HG03558 (cell line): ENCODE data around the gene COBL.
A peak's percentile ranks its signal among the peaks of the same experiment; 100 is the strongest.
"Not testable (repeated sequence)": the region's sequence is repeated elsewhere in the genome, so short reads cannot be mapped to it uniquely, and the experiment has no call there.

Experiments
- ATAC-seq: cut with Tn5 transposase; IDR thresholded peaks from one replicate; pipeline ENCODE4 v1.9.1; 2021; ENCODE audit warnings: moderate number of reproducible peaks; ENCODE audit not compliant: unreplicated experiment; ENCODE audit errors: extremely low read depth

COBL gene

DNA sequence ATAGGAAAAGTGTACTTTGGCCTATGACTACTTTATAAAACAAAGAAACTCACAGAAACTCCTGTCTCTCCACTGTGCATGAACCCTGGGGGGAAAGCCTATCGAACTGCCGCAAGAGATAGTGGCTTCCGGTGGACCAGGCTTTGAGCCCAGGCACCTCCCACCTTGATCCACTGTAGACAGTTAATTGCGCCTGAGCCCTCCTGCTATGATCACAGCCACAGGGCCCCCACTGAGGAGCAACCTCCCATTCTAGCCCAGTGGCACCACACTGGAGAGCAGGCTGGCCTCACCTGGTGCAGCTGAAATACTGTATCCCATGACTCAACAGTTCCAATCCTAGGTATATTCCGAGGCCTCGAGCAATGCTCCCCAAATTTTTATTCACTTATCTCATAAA lies 98.8 kb downstream of the COBL start:
- no peak for ATAC-seq

DNA sequence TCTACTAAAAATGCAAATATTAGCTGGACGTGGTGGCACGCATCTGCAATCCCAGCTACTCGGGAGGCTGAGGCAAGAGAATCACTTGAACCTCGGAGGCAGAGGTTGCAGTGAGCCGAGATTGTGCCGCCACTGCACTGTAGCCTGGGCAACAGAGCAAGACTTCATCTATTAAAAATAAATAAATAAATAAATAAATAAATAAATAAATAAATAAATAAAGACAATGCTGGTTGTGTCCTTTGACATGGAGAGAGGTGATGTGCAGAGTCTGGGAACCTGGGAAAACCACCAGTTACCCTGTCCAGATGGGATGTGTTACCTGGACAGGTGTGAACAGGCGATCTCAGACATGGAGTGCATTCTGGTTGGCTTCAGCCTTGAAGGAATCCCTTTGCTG lies 102.5 kb downstream of the COBL start:
- no peak for ATAC-seq

DNA sequence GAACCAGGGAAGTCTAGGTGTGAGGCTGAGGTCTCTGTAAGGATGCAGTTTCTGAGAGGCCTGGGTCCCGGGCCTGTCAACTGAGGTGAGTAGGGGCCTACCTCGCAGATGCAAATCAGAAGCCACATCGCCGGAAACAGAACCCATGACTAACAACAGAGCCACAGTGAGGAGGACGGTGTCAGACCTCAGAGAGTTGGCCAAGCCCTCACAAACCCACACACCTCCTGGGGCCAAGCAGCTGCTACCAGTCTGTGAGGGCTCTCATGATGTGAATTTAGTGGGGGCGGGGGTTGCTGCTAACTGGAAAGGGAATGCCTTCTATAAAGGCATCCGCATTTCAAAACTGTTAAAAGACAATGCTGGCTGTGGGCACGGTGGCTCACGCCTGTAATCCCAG lies 103.0 kb downstream of the COBL start:
- ATAC-seq, result no peak

DNA sequence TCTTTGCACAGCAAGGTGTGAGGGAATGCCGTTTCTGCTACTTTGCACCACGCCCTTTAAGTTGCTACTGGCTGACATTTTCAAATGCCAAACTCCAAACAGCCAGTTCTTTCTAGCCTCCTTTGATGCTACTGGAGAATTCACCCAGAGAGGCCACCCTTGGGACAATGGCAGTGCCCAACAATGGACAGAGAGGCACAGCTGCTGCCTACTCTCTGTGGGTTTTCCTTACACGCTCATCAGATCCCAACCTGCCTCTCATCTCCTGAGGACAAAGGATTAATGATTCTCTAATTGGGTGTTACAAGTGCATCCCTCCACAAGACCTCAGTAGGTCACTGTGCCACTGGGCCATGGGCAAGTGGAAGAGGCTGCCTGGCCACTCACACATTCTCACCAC lies 105.8 kb downstream of the COBL start:
- ATAC-seq, result no peak

DNA sequence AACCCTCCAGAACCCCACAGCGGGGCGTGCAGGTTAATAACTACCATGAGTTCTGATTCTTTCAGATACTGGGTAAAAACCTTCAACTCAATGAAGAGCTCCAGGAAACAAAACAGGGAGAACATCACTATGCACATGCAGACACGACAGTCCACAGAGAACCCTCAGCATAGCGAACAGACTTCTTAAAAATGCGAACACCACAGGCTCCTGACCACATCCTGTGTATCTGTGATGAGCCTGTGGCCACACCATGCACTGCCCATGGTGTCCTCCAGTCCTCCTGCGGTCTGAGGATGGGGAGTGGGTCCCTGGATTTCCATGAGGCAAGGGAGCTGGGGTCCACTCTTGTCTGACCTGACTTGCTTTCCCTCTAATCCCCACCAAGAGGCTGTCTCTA lies 107.2 kb downstream of the COBL start:
- ATAC-seq, result no peak

DNA sequence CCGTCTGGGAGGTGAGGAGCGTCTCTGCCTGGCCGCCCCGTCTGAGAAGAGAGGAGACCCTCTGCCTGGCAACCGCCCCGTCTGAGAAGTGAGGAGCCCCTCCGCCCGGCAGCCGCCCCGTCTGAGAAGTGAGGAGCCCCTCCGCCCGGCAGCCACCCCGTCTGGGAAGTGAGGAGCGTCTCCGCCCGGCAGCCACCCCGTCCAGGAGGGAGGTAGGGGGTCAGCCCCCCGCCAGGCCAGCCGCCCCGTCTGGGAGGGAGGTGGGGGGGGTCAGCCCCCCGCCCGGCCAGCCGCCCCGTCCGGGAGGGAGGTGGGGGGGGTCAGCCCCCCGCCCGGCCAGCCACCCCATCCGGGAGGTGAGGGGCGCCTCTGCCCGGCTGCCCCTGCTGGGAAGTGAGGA lies 108.5 kb downstream of the COBL start:
- not testable (repeated sequence) for ATAC-seq

DNA sequence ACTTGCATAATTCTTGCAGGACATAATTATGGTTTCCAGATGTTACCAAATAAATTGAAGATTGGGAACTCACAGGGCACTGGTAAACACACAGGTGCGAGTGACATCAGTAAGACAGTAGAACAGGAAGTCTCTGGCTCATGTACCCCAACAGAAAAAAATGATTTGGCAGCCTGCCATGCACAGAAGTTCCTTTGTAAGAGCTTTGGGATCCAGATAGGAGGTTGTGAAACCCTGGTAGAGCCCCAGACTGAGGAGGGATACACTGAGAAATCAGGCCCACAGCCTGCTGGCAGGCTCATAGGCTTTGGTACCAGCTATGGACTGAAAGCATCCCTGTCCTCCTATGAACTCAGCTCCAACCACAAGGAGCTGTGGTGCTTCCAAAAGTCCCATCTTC lies 118.0 kb downstream of the COBL start:
- ATAC-seq, result no peak

DNA sequence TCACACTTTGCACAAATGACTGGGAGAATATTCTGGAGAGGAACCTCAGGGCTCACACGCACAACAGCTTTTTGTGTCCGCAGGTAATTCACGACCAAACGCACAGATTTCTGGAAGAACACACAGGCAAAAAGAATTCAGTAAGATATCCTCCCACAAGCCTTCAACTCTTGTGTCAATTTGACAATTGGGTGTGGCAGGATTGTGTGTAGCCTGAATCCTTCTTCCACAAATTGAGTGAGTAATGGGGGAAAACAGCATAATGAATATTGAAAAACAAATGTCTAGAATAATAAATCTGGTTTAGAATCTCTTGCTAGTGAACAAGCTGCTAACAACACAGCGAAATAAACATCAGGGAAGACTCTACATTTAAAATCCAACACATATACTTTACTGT lies 125.6 kb downstream of the COBL start:
- ATAC-seq, result no peak

DNA sequence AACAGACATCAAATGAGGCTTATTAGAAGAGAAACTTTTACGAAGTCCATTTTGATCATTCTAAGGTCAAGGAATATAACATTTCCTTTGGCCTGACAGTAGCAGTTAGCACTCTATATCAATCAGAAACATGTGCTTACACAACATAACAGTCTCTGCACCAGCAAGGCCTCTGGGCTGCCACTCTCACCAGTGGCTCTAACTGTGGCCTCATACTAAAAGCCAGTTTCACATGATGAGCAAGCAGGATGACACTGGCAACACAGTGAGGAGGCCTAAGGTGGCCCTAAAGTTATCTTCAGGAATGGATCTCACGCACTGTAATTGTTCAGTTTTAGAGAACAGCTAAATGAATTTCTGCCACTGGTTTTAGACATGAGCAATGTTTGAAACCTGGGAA lies 126.8 kb downstream of the COBL start:
- ATAC-seq, result no peak

DNA sequence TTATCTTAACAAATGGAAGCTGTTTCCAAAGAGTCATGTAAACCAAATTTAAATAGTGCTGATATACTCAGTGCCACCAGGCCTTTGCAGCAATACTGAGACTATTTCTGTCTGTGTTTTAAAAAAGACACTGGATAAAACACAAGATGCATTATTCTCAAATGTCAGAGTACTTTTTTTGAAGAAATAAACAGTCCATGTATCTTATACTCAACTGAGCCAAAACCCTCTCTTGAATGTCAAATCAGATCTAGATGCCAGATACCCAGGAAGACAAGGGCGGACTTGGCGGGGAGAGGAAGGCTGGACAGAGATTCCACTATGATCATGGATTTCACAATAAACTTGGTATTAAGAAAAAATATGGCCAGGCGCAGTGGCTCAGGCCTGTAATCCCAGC lies 127.6 kb downstream of the COBL start:
- no peak for ATAC-seq

DNA sequence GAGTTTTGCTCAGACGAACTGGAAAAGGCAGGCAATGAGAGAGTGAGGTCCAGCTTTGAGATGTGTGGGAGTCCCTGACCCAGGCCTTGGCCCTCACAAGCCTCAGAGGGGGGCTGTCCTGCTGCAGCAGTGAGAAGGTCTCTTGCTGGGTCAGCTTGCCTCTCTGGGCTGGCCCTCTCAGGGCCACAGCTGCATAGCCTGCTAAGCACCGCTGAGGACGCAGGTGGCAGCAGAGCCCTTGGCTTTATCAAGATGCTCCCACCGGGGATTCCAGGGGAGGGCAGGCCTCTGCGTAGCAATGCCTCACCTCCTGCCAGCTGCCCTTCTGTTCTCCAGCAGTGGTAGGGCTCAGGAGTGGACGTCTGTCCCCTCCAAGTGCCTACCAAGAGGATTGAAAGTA lies 128.7 kb downstream of the COBL start:
- ATAC-seq, result no peak

DNA sequence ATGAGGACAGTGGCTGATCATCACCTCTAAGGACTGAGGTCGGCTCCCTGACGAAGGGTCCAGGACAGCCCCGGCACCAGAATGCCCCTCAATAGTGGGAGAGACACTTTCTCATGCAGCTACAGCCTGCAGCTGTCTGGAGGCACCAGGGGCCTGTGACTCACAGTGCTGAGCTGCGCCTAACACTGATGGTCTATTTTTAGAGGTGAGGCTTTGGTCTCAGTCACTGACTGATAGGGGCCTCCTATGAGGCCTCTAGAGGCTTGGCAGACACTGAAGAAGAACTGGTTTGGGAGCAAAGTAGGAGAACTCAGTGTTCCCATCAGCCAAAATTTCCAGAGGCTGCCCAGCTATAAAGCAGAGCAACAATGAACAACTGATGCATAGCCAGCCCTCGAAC lies 130.1 kb downstream of the COBL start:
- no peak for ATAC-seq

DNA sequence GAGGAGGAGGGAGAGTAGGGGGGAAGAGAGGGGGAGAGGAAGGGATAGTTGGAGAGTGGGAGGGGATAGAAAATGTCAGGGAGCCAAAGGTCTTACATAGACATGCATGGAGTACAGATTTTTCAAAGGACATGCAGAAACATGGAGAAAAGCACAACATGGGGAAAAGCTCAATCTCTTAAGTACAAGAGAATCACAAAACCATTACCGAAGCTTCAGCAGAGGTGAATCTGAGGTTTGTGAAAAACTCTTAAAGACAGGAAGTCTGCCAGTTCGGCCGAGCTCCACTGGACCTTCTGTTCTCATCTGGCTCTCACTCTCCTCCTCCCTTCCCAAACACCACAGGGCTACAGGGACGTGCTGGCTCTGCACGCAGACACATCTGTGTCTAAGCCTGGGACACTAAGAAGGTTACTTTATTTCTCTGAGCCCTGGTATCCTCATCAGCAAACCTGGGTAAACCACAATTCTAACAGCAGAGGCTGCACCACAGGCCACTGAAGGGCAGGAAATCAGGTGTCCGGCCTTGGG lies 133.9 kb downstream of the COBL start:
- no peak for ATAC-seq

DNA sequence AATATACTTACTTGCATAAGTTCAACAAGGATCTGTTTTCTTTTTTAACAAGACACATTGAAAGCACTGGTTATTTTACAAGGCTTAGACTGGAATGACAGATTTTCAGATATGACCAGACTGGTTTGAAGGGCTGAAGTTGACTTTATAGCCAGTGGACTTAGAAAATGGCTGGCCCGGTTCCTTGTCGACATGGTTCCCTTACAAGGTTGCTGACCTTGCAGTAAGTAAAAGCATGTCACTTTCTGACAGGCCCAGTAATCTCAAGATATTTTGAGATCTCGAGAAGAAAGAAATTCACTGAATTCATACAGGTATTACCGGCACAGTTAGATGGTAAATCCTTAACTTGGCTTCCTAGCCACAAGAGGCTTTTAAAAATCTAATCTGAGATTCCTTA lies 136.5 kb downstream of the COBL start:
- ATAC-seq, result no peak

DNA sequence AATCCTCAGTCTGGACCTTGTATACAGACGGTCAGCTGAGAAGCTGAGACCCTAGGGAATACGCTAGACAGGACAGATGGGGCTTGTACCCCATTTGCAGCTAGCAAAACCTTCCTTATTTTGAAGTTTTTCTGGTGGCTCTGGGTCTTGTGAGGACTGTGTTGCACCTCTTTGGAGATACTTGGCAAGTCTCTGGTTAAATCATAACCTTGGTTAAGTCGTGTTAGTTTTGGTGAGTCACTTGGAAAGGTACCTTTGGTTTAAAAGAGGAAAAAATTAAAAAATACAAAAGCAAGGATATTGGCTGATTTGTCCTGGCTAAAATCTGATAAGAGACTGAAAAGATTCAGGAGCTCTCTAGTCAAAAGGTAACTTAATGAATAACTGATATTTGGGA lies 140.6 kb downstream of the COBL start:
- no peak for ATAC-seq

DNA sequence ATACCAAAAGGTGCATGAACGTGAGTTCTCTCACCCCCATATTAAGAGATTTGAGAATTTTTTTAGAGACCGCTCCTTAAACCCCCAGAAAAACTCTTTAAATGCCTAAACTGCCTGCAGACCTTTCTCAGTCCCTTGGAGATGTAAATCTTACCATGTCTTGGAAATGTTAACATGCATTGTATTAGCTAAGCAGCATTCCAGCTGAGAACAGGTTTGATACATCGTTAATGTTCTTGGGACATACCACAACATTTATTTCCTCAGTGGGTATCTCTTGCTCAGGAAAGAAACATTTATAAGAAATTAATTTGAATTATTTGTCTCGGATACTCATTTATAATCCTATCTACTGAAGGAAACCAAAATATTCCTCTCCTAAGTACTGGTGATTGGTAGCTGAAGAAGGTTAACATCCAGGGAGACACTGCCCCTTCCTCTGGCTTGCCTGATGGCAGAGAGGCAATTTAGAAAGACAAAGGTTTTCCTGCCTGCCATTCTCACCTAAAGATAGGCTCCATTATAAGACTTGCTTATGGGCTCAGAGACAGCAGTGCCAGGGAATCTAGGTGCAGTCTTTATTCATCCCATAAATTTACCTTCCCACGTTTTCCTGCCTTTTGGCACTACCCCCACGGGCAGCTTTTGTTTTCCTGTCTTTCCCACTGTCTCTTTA lies 141.2 kb downstream of the COBL start:
- no peak for ATAC-seq

DNA sequence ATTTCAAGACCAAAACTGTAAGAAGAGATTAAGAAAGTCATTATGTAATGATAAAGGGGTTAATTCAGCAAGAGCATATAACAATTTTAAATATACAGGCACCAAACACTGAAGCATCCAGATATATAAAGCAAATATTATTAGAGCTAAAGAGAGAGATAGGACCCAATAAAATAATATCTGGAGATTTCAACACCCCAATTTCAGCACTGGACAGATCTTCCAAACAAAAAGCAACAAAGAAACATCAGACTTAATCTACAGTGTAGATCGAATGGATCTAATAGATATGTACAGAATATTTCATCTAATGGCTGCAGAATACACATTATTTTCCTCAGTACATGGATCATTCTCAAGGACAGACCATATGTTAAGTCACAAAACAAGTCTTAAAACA lies 151.3 kb downstream of the COBL start:
- ATAC-seq, result no peak

DNA sequence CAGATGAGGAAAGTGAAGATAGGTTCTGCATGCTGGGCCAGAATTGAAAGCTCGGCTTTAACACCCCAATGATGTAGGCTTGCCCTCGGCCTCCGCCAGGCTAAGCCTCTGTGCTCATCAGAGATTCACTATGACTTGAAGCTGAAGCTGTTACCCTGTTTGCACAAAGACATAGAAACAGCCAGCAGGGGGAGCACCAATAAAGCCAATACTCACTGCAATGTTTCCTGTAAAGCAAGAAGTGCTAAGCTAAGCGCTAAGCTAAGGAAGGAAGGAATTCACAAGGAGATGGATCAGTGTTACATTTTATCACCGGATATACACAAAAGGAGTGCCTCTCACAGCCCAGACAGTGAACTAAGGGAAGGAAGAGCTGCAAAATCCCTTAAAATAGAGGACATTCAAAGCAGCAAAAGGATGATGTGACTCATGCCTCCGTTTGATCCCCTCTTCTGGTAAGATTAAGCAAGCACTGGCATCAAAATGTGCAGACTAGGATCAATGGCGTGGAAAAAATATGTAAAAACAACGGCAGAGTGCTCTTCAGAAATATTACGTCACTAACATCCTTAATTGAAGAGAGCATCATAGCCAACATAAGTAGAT lies 153.8 kb downstream of the COBL start:
- peak; percentile 88 for ATAC-seq

DNA sequence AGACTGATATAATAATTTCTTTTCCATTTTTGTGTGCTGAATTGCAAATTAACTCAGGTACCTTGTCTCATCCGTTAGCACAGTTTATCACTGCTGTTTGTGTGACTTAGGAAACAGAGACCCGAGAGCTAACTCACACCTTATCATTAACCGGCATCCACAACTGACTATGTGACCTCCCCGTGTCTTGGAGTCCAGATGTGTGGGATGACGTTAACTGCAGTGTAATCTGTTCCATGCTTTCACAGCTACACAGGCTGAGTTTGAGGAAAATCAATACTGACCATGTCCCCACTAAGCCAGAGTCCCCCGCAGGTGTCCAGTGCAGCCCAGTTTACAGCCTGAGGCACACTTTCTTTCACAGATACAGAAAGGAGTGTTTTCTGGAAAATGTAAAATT lies 154.7 kb downstream of the COBL start:
- ATAC-seq, result no peak

DNA sequence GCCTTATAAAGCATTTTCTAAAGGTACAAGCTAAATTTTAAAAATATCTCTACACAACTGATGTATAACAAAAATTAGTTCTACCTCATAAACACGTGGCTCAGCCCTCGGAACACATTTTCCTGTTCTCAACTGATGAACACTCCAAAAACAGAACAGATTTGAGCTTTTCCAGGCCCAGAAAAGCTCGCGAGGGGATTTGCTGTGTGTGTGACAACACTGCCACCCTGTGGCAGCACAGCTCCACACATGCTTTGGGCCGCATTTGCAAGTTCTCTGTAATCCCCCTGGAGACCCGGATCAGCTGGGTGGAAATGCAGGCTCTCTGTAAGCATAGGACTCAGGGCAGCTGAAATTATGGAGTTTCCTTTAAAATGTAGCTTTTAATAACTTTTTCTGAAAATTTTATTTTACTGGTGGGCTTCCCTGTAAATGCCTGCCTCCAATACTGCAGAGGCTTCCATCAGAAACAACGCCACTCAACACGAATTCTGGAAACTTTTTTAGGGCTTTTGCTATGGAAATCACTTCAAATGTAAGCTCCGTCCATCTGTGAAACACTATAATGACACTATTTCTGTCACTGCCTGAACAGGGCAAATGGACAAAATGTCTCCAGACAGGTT lies 155.5 kb downstream of the COBL start:
- no peak for ATAC-seq

DNA sequence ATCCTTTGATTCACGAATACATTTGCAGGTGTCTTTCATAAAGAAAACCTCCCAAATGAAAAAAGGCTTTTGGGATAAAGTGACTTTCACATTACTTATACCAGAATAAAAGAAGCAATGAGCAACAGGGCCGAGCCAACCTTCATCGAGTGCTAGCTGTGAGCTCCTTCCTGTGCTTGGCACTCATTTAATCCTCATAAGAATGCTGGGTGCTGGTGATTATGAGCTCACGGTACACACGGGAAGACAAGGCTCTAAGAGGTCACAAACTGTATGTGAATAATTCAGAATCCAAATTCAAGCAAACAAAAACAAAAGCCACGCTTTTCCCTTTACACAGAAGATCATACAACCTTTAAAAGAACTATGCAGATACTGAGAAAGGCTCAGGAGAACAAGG lies 156.2 kb downstream of the COBL start:
- no peak for ATAC-seq
